RKO (cell line): ENCODE data around the gene FAR1.

ENCODE experiments used
- DNase-seq: peaks from one replicate; pipeline ENCODE4 v3.0.0-alpha.2; 2016; ENCODE audit warnings: low spot score

Gene FAR1

DNA sequence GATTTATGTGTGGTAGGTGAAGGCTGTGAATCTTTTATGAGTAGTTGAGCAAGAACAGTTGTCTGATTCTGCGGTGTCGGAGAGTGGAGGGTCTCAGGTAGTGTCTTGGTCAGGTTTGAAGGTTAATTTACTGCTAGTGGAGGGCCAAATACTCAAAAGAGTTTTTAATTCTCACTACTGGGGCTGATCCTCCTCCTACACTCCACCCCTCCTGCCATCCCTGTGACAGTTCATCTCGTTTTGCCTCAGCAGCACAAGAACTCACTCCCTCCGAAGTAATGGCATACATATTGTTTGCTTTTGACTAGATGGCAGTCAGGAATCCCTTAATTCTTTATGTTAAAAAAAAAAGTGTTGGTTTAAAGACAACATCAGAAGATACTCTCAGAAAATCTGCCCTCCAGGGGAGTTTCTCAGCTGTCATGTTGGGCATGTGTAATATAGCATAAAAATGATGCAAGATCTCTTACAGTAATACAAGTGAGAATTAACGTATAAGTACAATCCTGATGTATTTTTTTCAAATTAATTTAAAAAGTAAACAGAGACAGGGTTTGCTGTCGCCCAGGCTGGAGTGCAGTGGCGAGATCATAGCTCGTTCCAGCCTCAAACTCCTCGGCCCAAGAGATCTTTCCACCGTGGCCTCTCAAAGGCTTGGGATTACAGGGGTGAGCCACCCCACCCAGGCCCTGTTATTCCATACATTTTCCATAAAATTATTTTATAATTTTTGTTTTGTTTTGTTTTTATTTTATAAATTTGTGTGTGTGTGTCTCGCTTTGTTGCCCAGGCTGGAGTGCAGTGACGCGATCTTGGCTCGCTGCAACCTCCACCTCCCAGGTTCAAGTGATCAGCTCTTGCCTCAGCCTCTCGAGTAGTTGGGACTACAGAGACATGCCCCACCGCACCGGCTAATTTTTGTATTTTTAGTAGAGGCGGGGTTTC is 1.3 kb downstream of the FAR1 start:
- peak; percentile 7 for DNase-seq

DNA sequence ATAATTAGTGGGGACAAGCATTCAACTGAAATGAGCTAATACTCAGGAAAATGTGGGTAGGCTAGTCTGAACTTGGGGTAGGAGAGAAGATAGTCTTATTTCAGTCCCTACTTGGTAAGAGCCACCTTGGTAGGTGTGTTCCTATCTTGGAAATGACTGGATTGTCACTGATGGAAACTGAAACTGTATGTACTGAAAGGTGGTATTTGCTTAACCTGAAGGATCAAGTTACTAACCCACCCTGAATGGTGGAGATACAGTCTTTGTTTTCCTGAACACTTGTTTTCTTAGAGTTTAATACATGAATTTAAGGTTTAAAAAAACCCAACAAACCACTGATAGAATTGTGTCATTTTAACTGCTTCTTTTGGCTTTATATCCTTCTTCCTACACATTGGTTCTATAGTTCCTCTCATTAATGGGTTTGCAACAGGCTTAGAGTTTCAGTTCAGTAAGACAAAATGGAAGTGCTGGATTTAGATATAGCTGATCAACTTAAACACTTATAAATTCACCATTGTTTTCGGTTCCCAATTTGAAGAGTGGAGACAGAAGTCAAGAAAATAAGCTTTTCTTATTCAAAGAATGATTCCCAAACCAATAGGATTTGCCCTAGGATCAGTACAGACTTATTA is 4.2 kb downstream of the FAR1 start:
- no peak for DNase-seq

DNA sequence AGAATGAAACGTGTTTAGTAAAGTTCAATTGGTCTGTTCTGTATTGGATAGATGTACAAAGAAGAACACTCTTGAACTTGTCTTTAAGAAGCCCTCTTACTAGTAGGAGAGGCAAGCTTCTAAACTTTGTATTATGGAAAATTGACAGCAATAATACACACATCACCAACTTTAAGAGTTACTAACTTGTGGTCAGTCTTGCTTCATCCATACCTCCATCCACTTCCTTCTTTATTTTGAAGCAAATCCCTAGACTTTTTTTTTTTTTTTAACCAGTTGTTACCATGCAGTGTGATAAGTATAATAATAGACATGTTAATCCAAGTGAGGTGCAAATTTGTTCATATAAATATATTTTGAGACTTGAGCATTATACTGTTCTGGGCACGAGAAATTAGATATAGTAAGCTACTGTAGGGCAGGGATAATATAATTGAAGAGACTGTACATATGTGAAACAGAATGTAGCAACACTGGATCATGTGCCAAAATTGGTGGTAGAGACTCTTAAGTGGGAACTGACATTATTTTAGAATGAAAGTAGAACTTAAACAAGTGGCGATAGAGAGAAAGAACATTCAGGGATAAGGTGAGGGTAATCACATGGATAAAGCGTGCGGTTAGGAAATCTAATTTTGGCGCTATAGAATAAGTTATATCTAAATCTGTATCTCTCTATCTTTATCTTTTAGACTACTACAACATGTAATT is 6.5 kb downstream of the FAR1 start:
- no peak for DNase-seq

DNA sequence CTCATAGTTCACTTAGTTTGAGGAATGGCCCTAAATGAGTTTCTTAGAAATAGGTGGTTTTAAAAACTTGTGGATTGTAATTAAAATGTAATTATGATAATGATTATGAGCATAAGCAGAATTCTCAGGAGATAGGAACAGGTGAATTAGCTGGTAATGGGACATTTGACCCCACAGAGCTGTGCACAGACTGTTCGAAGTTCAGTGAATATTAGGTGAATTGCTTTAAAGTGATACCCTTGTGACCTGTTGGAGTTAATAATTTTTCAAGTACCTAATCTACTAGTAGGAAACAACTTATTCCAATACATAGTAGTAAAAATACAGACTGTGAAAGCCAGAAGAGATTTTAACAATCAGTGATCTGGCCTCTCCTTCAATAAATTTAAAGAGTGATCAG is 8.1 kb downstream of the FAR1 start:
- no peak for DNase-seq

DNA sequence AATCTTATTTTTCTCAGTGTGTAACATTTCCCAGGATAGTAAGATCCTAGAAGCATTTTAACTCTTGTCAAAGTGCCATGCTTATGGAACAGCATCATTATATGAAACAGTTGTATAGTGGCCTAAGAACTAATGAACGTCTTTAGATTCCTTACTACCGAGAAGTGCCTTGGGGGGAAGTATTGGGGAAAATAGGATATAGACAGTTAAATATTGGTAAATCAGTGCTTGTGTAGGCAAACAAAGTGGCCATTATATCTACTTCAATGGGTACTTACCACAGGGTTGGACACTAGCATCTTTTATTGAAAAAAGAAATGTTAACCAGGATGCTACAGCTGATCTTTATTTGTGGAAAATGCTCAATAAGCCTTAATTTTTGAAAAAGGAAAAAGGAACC is 11.3 kb downstream of the FAR1 start:
- no peak for DNase-seq

DNA sequence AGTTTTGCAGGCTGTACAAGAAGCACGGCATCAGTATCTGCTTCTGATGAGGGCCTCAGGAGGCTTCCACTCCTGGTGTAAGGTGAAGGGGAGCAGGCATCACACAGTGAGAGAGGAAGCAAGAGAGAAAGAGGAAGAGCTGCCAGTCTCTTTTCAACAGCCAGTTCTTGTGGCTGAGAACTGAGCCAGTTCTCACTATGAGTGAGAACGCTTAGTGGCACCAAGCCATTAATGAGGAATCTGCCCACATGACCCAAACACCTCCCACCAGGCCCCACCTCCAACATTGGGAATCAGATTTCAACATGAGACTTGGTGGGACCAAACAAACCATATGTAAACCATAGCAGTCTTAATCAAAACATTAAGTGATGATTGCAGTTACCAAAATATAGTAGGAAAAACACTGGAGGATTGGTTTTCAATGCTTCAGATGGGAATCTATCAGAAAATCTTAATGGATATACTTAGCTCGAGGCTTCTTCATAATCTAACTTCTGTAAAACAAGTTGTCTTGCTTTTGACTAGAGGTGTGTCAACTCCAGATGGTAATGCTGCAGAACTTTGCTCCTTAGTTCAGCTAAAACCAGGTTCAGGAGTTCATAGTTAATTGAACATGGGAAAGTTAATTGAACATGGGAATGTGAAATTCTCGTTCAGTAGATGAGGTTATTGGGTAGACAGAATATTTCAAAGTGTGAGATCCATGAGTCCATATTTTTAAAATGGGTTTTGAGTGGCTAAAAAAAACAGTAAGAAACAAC is 12.2 kb downstream of the FAR1 start:
- no peak for DNase-seq

DNA sequence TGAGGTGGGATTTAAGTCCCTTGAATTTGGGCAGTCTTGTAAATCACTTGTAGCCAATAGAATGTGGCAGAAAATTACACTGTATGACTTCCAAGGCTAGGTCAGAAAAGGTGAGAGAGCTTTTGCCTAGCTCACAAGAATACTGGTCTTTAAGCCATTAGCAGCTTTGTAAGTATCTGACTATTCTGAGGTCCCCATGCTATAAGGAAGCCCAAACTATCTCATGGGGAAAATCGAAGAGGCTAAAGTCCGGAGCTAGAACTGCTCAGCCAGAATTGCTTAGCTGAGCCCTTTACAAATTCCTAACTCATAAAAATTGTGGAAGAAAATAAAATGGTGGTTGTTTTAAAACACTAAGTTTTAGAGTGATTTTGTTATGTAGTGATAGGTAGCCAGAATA is 13.0 kb downstream of the FAR1 start:
- DNase-seq, result no peak

DNA sequence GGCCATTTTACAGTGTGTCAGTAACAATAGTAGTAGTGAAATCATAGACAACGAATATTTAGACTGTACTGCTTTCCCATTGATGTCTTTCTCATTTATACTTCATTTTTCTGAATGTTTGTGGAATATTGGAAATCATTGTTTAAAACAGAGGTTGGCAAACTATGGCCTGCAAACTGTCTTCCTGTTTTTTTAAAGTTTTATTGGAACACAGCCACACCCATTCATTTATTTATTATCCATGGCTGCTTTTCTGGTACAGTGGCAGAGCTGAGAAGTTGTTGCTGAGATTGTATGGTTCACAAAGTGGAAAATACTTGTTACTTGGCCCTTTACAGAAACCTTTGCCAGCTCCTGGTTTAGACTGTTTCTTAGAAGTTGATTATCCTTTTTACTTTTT is 13.7 kb downstream of the FAR1 start:
- no peak for DNase-seq

DNA sequence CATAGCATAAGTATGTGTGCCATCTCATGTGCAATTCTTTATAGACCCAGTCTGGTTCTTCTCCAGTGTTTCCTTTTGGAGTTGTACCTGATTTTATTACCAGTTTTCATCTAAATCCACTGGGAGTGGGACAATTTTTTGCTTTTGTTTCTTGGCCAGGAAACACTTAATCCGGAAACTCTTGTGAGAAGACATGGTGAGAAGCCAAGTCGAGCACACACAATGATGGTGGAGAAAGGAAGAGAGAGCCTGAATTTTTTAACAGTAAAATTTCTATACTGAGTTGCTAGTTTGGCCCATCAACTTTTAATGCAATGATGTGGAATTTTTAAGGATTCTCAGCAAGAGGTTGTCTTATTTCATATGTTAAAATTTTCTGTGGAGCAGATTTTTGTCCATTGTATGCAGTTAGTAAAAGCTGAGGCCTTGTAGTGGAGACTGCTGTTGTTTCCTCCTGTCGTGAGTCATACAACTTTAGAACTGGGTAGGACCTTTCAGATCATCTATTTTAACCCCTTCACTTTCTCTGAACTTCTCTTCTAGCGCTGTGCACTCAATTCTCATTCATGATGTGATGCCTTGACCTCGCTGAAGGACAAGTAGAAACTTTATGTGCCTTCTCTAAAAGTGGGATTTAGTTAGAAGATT is 17.1 kb downstream of the FAR1 start:
- DNase-seq, result no peak

DNA sequence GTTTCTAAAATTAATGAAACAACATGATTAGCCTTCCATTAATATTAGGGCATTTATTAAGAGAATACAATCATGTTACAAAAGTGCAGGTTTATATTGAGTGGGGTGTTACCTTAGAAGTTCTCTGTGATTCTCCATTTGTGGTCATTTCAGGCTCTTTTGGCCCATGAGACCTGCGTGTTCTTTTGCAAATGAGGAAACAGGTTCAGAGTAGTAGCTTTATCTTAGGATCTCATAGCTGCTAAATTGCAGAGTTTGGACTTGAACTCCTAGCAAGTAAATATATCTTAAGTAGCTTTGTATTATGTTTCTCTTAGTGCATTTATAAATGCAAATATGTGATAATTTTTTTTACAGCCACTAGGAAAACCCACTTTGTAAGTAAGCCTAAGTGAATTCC is 18.3 kb downstream of the FAR1 start:
- no peak for DNase-seq

DNA sequence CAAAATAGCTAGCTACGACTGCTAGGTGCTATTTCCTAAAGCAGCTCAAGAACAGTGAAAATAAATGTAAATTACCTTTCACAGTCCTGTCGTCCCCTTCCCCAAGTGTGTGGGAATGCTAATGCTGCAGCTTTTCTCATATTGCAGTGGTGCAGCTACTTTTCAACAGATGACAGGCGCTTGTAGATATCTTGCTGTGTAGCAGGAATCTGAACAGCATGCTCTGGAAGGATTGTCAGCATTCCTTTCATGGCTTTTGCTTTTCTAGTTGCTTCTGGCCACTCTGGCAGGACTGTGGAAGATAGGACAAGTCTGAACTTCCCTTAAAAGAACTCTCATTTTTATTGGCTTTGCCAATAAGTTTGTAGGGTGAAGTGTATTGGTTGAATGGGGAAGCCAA is 18.8 kb downstream of the FAR1 start:
- DNase-seq, result no peak

DNA sequence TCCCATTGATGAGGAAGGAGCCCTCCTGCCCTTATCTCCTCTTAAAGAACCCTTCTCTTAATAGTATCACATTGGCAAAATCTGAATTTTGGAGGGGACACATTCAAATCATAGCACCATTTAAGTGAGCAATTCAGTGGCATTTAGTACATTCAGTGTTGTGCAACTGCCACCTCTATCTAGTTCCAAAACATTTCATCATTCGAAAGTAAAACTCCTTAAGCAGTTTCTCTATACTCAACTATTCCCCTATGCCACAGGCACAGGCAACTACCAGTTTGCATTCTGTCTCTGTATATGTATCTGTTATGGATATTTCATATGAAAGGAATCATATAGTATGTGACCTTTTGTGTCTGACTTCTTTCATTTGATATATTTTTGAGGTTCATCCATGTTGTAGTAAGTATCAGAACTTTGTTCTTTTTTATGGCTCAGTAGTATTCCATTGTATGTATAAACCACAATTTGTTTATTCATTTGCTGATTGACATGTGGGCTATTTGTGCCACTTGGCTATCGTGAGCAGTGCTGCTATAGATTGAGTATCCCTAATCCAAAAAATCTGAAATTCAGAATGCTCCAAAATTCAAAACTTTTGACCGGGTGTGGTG is 22.9 kb downstream of the FAR1 start:
- DNase-seq, result no peak

DNA sequence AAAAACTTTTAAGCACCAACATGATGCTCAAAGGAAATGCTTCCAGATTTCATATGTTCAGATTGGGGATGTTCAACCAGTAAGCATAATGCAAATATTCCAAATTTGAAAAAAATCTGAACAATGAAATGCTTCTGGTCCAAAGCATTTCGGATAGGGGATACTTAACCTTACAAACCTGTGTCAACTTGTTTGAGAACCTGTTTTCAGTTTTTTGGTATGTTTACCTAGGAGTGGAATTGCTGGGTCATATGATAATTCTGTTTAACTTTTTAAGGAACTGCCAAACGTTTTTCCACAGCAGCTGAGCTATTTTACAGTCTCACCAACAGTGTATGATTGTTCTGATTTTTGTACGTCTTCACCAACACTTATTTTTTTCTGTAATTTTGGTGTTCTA is 23.7 kb downstream of the FAR1 start:
- no peak for DNase-seq

DNA sequence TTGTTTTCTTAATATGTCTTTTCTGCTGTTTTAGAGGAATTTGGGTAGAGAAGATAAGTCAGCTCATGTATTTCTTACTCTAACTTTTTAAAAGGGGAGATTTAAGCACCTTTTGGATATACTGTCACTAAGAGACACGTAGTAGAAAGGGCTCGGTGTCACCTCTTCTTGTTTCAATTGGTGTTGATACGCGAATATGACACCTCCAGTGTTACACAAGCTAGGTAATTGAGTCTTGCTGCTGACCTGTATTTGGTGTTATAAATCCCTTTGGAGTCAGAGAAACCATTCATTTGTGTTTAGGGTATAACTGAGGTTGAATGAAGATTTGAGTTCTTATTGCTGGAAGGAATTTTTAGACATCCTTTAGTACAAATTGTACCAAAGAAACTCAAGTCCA is 25.6 kb downstream of the FAR1 start:
- no peak for DNase-seq

DNA sequence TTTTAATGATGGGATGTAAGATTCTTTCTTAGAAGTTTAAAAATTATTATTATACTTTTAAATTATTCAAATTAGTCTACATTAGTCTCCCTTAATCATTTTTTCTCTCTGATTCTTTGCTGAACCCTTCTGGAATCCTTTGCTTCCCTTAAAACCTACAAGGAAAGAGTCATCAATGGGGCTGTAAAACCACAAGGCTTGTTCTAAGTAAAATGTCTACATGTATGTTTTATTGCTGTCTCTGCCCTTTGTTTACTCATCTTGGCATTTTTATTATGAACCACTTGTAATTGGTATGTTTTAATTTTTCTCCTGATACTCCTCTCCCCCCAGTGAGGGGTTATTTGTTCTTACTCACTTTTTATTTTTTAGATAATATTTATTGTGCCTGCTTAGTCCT is 27.4 kb downstream of the FAR1 start:
- no peak for DNase-seq

DNA sequence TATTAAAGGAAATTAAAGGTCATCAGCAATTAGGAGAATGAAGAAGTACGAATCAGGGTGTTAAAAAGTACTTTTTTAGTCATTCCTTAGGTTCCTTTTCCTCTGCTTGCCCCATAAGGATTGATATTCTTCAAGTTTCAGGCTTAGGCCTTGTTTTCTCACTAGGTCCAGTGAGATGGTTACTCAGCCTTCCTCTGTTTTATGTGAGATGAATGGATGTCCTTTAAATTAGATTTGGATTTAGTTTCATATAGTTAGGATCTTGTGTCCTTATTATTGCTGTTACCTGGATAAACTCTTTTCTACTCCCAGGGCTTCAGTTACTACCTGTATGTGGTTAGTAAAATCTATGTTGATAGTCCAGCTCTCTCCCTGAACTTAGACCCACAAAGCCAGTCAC is 29.2 kb downstream of the FAR1 start:
- DNase-seq, result no peak

DNA sequence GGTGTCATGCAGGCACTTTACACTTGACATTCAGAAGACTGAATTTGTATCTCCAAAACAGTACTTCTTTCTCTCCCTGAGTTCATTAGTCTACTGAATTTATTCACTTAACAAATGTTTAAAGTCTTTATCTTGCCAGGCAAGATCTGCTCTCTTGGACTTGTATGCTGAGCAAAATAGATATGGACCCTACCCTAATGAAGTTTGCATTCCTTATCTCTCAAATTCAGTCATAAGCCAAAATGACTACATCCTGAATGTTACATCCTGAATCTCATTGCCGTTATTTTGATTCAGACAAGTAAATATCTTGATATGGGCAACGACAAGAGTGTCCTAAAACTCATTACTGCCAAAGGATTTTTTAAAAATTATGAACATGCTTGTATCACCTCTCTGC is 29.7 kb downstream of the FAR1 start:
- no peak for DNase-seq

DNA sequence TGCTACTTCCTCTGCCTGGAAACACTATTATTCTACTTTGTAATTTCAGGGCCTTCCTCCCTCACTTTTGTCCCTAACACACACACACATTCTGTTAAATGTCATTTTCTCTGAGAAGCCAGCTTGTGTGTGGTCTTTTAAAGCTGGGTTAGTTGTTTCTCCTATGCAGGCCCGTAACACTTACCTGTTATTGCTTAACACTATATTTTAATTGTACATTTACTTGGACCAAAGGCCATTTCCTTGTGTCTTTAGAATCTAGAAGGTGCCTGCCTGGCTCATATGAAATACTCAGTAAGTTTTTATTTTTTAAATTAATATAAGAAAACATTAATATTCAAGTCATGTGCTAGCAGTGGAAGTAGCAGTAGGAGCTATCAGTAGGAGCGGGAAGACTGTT is 30.6 kb downstream of the FAR1 start:
- no peak for DNase-seq

DNA sequence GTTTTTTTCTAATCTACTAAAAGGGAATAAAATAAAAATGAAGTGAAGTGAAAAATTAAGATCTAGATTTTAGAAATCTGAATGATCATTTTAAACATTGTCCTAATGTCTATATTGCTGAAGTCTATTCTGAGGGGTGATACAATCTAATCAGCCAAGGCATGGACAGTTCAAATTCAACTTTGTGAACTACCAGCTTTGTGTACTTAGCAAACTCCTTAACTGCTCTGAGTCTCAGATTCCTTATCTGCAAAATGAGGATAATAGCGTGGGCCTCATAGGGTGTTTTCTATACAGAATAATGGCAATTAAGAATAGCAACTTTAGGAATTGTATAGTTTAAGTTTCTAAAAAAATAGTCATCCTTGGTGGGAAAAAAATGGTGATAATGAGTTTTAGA is 31.4 kb downstream of the FAR1 start:
- no peak for DNase-seq

DNA sequence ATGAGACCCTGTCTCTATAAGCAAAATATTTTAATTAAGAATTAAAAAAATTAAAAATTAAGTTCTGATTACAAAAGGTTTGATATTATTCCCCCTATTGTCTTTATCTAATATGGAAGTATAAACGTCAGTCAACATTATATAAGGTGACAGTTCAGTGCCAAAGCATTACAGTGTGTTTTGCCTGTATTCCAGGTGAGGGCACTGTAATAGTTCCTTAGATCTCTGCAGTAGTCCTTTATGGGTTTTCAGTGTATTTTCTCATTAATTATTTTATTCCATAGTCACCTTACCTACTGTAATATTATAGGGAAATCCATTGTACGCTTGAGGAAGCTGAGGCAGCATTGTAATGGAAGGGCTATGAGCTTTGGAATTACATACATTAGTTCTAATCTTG is 33.0 kb downstream of the FAR1 start:
- DNase-seq, result no peak

DNA sequence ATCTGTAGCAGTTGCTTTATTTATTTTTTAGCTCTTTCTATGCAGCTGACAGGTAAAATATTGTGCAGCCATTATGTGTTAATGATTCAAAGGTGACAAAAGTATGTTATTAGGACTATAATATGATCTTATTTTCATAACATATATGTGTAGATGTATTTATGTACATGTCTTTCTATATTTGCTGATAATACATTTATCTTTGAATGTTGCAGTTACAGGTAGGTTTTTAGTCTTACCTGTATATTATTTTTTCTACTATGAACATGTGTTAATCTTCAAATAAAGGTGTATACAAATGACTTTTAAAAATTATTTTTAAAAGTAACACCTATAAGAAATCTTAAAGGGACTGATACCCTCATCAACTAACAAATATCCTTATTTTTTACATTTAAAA is 33.6 kb downstream of the FAR1 start:
- DNase-seq, result no peak
